Body of pancreas (tissue), 4 donors: ENCODE data around the gene CST3.

ENCODE experiments used
- CTCF ChIP-seq, 7 experiments: fragments of 450-650 bp in 4 of 7; fragments of 200-600 bp in 3 of 7; sonication (generic) in 3 of 7; IDR thresholded peaks; one replicate each; pipeline ENCODE4 v1.5.1; 2016 to 2019; ENCODE audit warnings: antibody characterized with exemption in 7 of 7
- POLR2A ChIP-seq, 3 donors: fragments of 450-650 bp; IDR thresholded peaks; one replicate each; pipeline ENCODE4 v1.6.1; 2016; ENCODE audit warnings: antibody characterized with exemption in 3 of 3, mild to moderate bottlenecking in 2 of 3

GRCh38 chr20:23608251-23608846 lies 29.4 kb downstream of the CST3 start:
- TF ChIP-seq POLR2A (IDR thresholded peaks at IDR 0.05) = no peak
- no peak for TF ChIP-seq CTCF (IDR thresholded peaks at IDR 0.05)
